ENCODE measurements around the gene SLC39A1. TPM values are rescaled to one million over a fixed set of nuclear protein-coding genes. Genes with fewer than 3 reads are reported as not detected.
"Not testable (repeated sequence)": the region's sequence is repeated elsewhere in the genome, so short reads cannot be mapped to it uniquely, and the experiment has no call there.

SLC39A1 gene
- total RNA-seq, 1 experiment from 2014 or later, result 138 TPM

- no peak for DNase-seq (ENCODE audit: low read depth)
Measured at GRCh38 chr1:153929426-153929825, 33.9 kb downstream of the SLC39A1 start.

- peak; percentile 69 for DNase-seq (ENCODE audit: low read depth)
Measured at GRCh38 chr1:153928791-153929341, 34.5 kb downstream of the SLC39A1 start.

GRCh38 chr1:153928245-153928644 lies 35.1 kb downstream of the SLC39A1 start:
- no peak for DNase-seq (ENCODE audit: low read depth)

- no peak for DNase-seq (ENCODE audit: low read depth)
Measured at GRCh38 chr1:153926405-153926804, 36.9 kb downstream of the SLC39A1 start.

GRCh38 chr1:153922972-153923925 lies 40.1 kb downstream of the SLC39A1 start, which contains the start of gene GATAD2B:
GATAD2B (minus strand) TSS chr1:153922972; CDS start chr1:153828347, 94,625 bp downstream.
- peak; percentile 100 for DNase-seq (ENCODE audit: low read depth)

GRCh38 chr1:153922076-153922971 lies 41.0 kb downstream of the SLC39A1 start:
- DNase-seq (ENCODE audit: low read depth), result peak; percentile 26

GRCh38 chr1:153921803-153922075 lies 41.6 kb downstream of the SLC39A1 start:
- DNase-seq (ENCODE audit: low read depth), result no peak

DNA sequence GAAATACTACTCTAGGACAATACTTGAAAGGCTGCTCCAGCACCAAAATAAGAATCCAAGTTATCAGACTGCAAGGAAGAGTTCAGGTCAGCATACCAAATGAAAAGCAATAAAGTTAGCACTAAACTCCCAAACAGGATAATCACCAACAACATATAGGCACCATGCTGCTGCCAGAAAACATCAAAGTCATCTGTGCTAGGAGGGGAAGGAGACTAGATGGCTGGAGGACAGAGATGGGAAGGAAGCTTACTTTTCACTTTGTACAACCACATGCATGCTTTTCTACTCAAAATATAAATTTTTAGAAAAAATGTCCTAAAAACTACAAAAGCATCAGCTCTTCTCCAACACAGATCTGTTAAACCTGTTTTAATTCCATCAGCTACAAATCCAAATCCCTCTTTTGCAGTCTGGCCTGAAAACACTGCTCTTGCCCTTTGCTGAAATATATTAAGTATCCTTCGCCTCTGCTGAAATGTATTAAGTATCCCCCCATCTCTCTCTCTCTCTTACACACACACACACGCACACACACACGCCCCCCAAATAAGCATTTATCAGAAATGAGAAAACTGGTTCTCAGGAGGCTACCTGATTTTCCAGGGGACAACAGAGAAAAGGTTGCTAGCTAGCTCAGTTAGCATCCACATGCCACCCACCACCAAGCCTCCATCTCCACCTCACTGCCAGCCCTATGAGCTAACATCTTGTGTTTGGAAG lies 42.1 kb downstream of the SLC39A1 start:
- DNase-seq (ENCODE audit: low read depth), result no peak

GRCh38 chr1:153919876-153920852 lies 43.2 kb downstream of the SLC39A1 start:
- peak; percentile 58 for DNase-seq (ENCODE audit: low read depth)

DNA sequence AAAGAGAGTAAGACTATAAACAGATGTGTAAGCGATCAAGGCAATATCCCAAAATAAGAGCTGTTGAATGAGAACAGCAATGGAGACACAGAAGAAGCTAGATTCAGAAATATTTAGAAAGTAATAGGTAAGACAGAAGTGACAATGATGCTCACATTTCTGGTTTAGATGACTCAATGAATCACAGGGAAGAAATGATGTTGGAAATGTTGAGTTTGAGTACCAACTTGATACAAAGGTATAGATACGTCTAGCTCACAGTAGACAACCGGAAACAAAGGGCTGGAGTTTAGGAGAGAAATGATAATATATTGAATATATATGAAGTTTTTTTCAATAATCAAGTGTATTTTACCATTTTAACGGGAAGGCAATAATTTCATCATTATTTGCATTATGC lies 47.0 kb downstream of the SLC39A1 start:
- no peak for DNase-seq (ENCODE audit: low read depth)

GRCh38 chr1:153912349-153912748 lies 51.0 kb downstream of the SLC39A1 start:
- no peak for DNase-seq (ENCODE audit: low read depth)

DNA sequence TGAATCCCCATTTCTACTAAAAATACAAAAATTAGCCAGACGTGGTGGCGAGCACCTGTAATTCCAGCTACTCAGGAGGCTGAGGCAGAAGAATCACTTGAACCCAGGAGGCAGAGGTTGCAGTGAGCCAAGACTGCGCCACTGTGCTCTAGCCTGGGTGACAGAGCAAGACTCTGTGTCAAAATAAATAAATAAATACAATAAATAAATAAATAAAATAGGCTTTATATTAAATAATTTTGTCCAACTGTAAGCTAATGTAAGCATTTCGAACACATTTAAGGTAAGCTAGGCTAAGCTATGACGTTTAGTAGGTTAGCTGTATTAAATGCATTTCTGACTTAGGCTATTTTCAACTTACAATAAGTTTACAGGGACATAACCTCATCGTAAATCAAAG lies 52.8 kb downstream of the SLC39A1 start:
- DNase-seq (ENCODE audit: low read depth), result not testable (repeated sequence)

Other genes starting within 250 kb of the SLC39A1 start
- 21.4 and 37.0 TPM in 2 replicates for gene INTS3, start 235.5 kb downstream of the SLC39A1 start, total RNA-seq (2014; rRNA removed; shearing (Covaris generic))
- gene SLC27A3, start 188.1 kb downstream of the SLC39A1 start, total RNA-seq (2014; rRNA removed; shearing (Covaris generic)), result 1.2 and 3.7 TPM in 2 replicates
- 8.7 and 11.0 TPM in 2 replicates for gene GATAD2B, start 40.6 kb downstream of the SLC39A1 start, total RNA-seq (2014; rRNA removed; shearing (Covaris generic))
- 8.4 and 9.0 TPM in 2 replicates for gene DENND4B, start 16.8 kb downstream of the SLC39A1 start, total RNA-seq (2014; rRNA removed; shearing (Covaris generic))
- gene CRTC2, start 4.9 kb downstream of the SLC39A1 start, total RNA-seq (2014; rRNA removed; shearing (Covaris generic)), result 11.4 and 13.7 TPM in 2 replicates
- gene CREB3L4, start 4.4 kb upstream of the SLC39A1 start, total RNA-seq (2014; rRNA removed; shearing (Covaris generic)), result 6.5 and 9.6 TPM in 2 replicates
- gene JTB, start 14.1 kb upstream of the SLC39A1 start, total RNA-seq (2014; rRNA removed; shearing (Covaris generic)), result 367 and 415 TPM in 2 replicates
- 36.7 and 45.6 TPM in 2 replicates for gene RAB13, start 22.8 kb upstream of the SLC39A1 start, total RNA-seq (2014; rRNA removed; shearing (Covaris generic))
- 2,348 and 3,641 TPM in 2 replicates for gene RPS27, start 27.2 kb upstream of the SLC39A1 start, total RNA-seq (2014; rRNA removed; shearing (Covaris generic))
- not detected in 2 replicates for gene NUP210L, start 191.5 kb upstream of the SLC39A1 start, total RNA-seq (2014; rRNA removed; shearing (Covaris generic))
- gene TPM3, start 228.6 kb upstream of the SLC39A1 start, total RNA-seq (2014; rRNA removed; shearing (Covaris generic)), result 679 and 714 TPM in 2 replicates
- gene CFAP141, start 242.8 kb upstream of the SLC39A1 start, total RNA-seq (2014; rRNA removed; shearing (Covaris generic)), result not detected in 2 replicates

Measured in M059J (cell line).